GM12892 (cell line): ENCODE data around the gene EVL.

Experiments
- POLR2A ChIP-seq: IDR thresholded peaks from 2 replicates; pipeline ENCODE4 v1.6.1; 2011; ENCODE audit warnings: low read depth, low read length, control low read depth
- POLR2AphosphoS5 ChIP-seq: IDR thresholded peaks from 2 replicates; pipeline ENCODE4 v1.6.1; 2011; ENCODE audit warnings: low read depth, low read length, control low read depth
- TAF1 ChIP-seq: IDR thresholded peaks from 2 replicates; pipeline ENCODE4 v1.6.1; 2011; ENCODE audit warnings: low read depth, mild to moderate bottlenecking, control low read depth, low read length, borderline replicate concordance

DNA sequence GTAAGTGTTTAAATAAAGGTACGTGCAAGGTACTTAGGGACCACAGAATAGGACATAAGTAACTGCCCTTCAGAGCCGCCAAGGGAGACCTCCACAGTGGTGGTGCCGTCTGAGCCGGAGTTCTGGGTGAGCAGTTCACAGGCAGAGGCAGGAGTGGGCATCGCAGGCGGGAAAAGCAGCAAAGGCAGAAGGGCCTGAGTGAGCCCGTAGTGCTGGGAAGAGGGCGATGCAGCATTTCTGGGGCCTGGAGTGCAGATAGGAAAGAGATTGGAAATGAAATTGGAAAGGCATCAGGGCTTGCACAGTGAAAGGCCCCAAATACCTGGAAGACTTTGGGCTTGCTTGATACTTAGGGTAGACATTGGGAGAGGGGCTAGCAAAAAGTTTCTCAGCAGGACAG, 32.9 kb downstream of the EVL start:
- no peak for TF ChIP-seq POLR2AphosphoS5
- TF ChIP-seq POLR2A = no peak
- TF ChIP-seq TAF1 = no peak
